HCT116 (cell line): ENCODE measurements around the gene ZNF169.

Source experiments
- CEBPB ChIP-seq: IDR thresholded peaks from 2 replicates; pipeline ENCODE4 v1.6.1; 2012; ENCODE audit warnings: low read depth
- EZH2 ChIP-seq: fragments of 200-600 bp; sonication (generic); IDR thresholded peaks from 2 replicates; pipeline ENCODE4 v1.6.1; 2017; ENCODE audit warnings: antibody characterized with exemption, mixed run types
- EZH2phosphoT487 ChIP-seq: fragments of 200-600 bp; IDR thresholded peaks from 2 replicates; pipeline ENCODE4 v1.6.1; 2018; ENCODE audit warnings: antibody characterized with exemption, borderline replicate concordance
- POLR2A ChIP-seq: IDR thresholded peaks from 2 replicates; pipeline ENCODE4 v1.7.0; 2011; ENCODE audit warnings: borderline replicate concordance; ENCODE audit not compliant: insufficient read depth, insufficient read length; ENCODE audit errors: extremely low read depth
- TF ChIP-seq, protein P1 (sequence below), 3 experiments: fragments of 200-600 bp in 1 of 3; sonication (generic) in 1 of 3; IDR thresholded peaks in 2 of 3; conservative IDR thresholded peaks in 1 of 3; 2 replicates each; pipeline ENCODE4 v1.5.1; 2012 to 2017; ENCODE audit warnings: low read depth in 2 of 3, low read length in 2 of 3, antibody characterized with exemption in 1 of 3, borderline replicate concordance in 1 of 3, control low read depth in 1 of 3, mild to moderate bottlenecking in 1 of 3, mixed read lengths in 1 of 3, mixed run types in 1 of 3, moderate library complexity in 1 of 3; ENCODE audit not compliant: insufficient read depth in 1 of 3
- TF ChIP-seq, protein P2 (sequence below): IDR thresholded peaks from 2 replicates; pipeline ENCODE4 v1.6.1; 2012; ENCODE audit warnings: low read depth

DNA sequence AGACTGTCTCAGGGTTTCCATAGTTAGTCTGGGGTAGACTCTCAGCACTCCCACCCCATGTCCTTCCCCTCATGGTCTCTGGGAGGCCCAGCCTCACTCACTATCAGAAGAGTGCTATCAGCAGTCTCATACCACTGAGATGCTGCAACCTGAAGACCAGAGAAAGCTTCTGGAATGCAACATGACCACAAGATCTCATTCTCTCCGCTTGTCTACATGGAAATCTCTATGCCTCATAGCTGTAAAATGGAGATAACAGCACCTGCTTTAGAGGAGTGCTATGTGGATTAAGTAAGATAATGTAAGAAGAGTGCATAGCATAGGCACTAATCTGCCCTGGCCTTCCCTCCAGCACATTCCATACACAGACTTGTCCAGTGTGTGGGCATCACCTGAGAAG lies 47.0 kb upstream of the ZNF169 start:
- TF ChIP-seq, protein P1, sequence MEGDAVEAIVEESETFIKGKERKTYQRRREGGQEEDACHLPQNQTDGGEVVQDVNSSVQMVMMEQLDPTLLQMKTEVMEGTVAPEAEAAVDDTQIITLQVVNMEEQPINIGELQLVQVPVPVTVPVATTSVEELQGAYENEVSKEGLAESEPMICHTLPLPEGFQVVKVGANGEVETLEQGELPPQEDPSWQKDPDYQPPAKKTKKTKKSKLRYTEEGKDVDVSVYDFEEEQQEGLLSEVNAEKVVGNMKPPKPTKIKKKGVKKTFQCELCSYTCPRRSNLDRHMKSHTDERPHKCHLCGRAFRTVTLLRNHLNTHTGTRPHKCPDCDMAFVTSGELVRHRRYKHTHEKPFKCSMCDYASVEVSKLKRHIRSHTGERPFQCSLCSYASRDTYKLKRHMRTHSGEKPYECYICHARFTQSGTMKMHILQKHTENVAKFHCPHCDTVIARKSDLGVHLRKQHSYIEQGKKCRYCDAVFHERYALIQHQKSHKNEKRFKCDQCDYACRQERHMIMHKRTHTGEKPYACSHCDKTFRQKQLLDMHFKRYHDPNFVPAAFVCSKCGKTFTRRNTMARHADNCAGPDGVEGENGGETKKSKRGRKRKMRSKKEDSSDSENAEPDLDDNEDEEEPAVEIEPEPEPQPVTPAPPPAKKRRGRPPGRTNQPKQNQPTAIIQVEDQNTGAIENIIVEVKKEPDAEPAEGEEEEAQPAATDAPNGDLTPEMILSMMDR (IDR thresholded peaks at IDR 0.05 in 2 of 3, conservative IDR thresholded peaks at IDR 0.05 in 1 of 3; ENCODE audit: borderline replicate concordance in 1 of 3, insufficient read depth in 1 of 3, low read depth in 2 of 3, low read length in 2 of 3) = no peak
- TF ChIP-seq POLR2A = no peak
- no peak for TF ChIP-seq EZH2
- no peak for TF ChIP-seq EZH2phosphoT487
- TF ChIP-seq, protein P2, sequence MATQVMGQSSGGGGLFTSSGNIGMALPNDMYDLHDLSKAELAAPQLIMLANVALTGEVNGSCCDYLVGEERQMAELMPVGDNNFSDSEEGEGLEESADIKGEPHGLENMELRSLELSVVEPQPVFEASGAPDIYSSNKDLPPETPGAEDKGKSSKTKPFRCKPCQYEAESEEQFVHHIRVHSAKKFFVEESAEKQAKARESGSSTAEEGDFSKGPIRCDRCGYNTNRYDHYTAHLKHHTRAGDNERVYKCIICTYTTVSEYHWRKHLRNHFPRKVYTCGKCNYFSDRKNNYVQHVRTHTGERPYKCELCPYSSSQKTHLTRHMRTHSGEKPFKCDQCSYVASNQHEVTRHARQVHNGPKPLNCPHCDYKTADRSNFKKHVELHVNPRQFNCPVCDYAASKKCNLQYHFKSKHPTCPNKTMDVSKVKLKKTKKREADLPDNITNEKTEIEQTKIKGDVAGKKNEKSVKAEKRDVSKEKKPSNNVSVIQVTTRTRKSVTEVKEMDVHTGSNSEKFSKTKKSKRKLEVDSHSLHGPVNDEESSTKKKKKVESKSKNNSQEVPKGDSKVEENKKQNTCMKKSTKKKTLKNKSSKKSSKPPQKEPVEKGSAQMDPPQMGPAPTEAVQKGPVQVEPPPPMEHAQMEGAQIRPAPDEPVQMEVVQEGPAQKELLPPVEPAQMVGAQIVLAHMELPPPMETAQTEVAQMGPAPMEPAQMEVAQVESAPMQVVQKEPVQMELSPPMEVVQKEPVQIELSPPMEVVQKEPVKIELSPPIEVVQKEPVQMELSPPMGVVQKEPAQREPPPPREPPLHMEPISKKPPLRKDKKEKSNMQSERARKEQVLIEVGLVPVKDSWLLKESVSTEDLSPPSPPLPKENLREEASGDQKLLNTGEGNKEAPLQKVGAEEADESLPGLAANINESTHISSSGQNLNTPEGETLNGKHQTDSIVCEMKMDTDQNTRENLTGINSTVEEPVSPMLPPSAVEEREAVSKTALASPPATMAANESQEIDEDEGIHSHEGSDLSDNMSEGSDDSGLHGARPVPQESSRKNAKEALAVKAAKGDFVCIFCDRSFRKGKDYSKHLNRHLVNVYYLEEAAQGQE = no peak
- TF ChIP-seq CEBPB = no peak
